GM23248 (cell line): ENCODE results near the gene PXDC1.

Experiments used
- EZH2 ChIP-seq: fragments of 200-600 bp; sonication (generic); IDR thresholded peaks from 2 replicates; pipeline ENCODE4 v1.6.1; 2018; ENCODE audit warnings: antibody characterized with exemption, mild to moderate bottlenecking; ENCODE audit not compliant: insufficient read depth, poor library complexity, severe bottlenecking
- EZH2phosphoT487 ChIP-seq: fragments of 200-600 bp; sonication (generic); IDR thresholded peaks from 2 replicates; pipeline ENCODE4 v1.6.1; 2018; ENCODE audit warnings: antibody characterized with exemption, moderate library complexity, mild to moderate bottlenecking, low read depth; ENCODE audit not compliant: insufficient read depth

- no peak for TF ChIP-seq EZH2
- no peak for TF ChIP-seq EZH2phosphoT487
These were observed 38.5 kb upstream of the PXDC1 start for GRCh38 chr6:3789896-3790558.
